ENCODE results near the gene SYT17. TPM values are rescaled to one million over a fixed set of nuclear protein-coding genes. Genes with fewer than 3 reads are reported as not detected.

Gene SYT17
- total and polyA plus RNA-seq, 10 of the 15 experiments (the other 5 are each of a cell fraction or from before 2014, with no cell fraction given) = 3.7 to 12.3 (median 5.0) TPM

GRCh38 chr16:19299565-19299964, 131.5 kb downstream of the SYT17 start:
- DNase-seq (ENCODE audit: low read depth, low spot score) (no peak), ATAC-seq (no peak), FAIRE-seq (no peak)
- POLR2A ChIA-PET = no interaction called here
- RAD21 ChIA-PET (ENCODE audit: unreplicated experiment) = interaction anchor here (0.5 to 1.8 kb wide), 3 partner anchors 57 to 321 kb away, joined by 3 to 6 read pairs (median 3); no protein-coding TSS in a partner anchor
- H4K20me1 ChIP-seq (ENCODE audit: control insufficient read depth, insufficient read depth) = no peaks in the 10 kb centered on the region
- H3K4me2 ChIP-seq (ENCODE audit: control insufficient read depth, insufficient read depth) = no peak overlapping the region
- no peaks in the 10 kb centered on the region for H3K36me3 ChIP-seq (ENCODE audit: control insufficient read depth in 2 of 2, insufficient read depth in 2 of 2, low read length in 1 of 2)
- no peak overlapping the region for H3K27ac ChIP-seq (ENCODE audit: control insufficient read depth, insufficient read depth)
- no peaks in the 10 kb centered on the region for H3K79me2 ChIP-seq (ENCODE audit: control insufficient read depth, insufficient read depth, low read length)
- CTCF ChIA-PET = interaction anchor here (0.8 to 1.6 kb wide), 2 partner anchors 10 to 51 kb away, joined by 3 to 5 read pairs; no protein-coding TSS in a partner anchor
- intact Hi-C loops (cut with micrococcal nuclease; ENCODE audit: unreplicated experiment) (no loop called here), in situ Hi-C loops (cut with MboI) (no loop called here)
- no peak for TF ChIP-seq ZSCAN29 (IDR thresholded peaks at IDR 0.05)
- no peak for TF ChIP-seq NFIC (IDR thresholded peaks at IDR 0.05; ENCODE audit: low read depth, low read length)
- no peak for TF ChIP-seq CBFB (IDR thresholded peaks at IDR 0.05; ENCODE audit: low read depth)
- no peak overlapping the region for H3K4me3 ChIP-seq
- WGBS (ENCODE audit: insufficient coverage, insufficient replicate concordance, low lambda C conversion rate, missing lambda C conversion rate) = 24% methylated on average over 2 of the region's 2 CpGs
- H2AFZ ChIP-seq (ENCODE audit: control insufficient read depth, low read depth, low read length) = no peak overlapping the region
- BruUV-seq (replicated peaks) = no TSS peak
- SMC1A ChIA-PET (ENCODE audit: uncharacterized antibody, unreplicated experiment) = interaction anchor here (0.6 to 1.5 kb wide), 2 partner anchors 96 to 120 kb away, joined by 3 to 4 read pairs; no protein-coding TSS in a partner anchor
- no peak overlapping the region for H3K9ac ChIP-seq (ENCODE audit: control insufficient read depth, insufficient read depth, low read length)
- no peaks in the 10 kb centered on the region; the same call in 2 of the 3 replicates for H3K9me3 ChIP-seq (replicated peaks; ENCODE audit: control insufficient read depth, insufficient read depth, low read length)
- H3K4me1 ChIP-seq (ENCODE audit: control insufficient read depth, insufficient read depth, low read length) = peaks cover 10% of the 10 kb centered on the region
- H3K27me3 ChIP-seq (replicated peaks in 1 of 2; ENCODE audit: control insufficient read depth in 2 of 2, insufficient read depth in 2 of 2, low read length in 1 of 2) = no peaks in the 10 kb centered on the region

- Histone ChIP-seq H3K4me2 (ENCODE audit: control insufficient read depth, insufficient read depth) (no peak overlapping the region), H3K9ac (ENCODE audit: control insufficient read depth, insufficient read depth, low read length) (no peak overlapping the region), H3K4me1 (ENCODE audit: control insufficient read depth, insufficient read depth, low read length) (no peaks in the 10 kb centered on the region), H4K20me1 (ENCODE audit: control insufficient read depth, insufficient read depth) (no peaks in the 10 kb centered on the region), H3K9me3 (replicated peaks; ENCODE audit: control insufficient read depth, insufficient read depth, low read length) (no peaks in the 10 kb centered on the region), H2AFZ (ENCODE audit: control insufficient read depth, low read depth, low read length) (no peak overlapping the region), H3K4me3 (no peak overlapping the region), H3K27me3 (replicated peaks in 1 of 2; ENCODE audit: control insufficient read depth in 2 of 2, insufficient read depth in 2 of 2, low read length in 1 of 2) (no peaks in the 10 kb centered on the region), H3K79me2 (ENCODE audit: control insufficient read depth, insufficient read depth, low read length) (no peaks in the 10 kb centered on the region), H3K36me3 (ENCODE audit: control insufficient read depth in 2 of 2, insufficient read depth in 2 of 2, low read length in 1 of 2) (no peaks in the 10 kb centered on the region), H3K27ac (ENCODE audit: control insufficient read depth, insufficient read depth) (no peak overlapping the region)
- WGBS (ENCODE audit: insufficient coverage, insufficient replicate concordance, low lambda C conversion rate, missing lambda C conversion rate) = 0% methylated on average over 1 of the region's 1 CpG
- DNase-seq (ENCODE audit: low read depth, low spot score) (no peak), ATAC-seq (no peak), FAIRE-seq (no peak)
- no peak for TF ChIP-seq RAD21 (IDR thresholded peaks at IDR 0.05; ENCODE audit: insufficient read depth, low read depth, low read length)
- no peak for TF ChIP-seq SUPT20H (IDR thresholded peaks at IDR 0.05; ENCODE audit: borderline replicate concordance, control insufficient read depth, low read depth, low read length)
- no peak for TF ChIP-seq CBX3 (IDR thresholded peaks at IDR 0.05; ENCODE audit: borderline replicate concordance, low read depth)
- TF ChIP-seq CEBPZ (IDR thresholded peaks at IDR 0.05; ENCODE audit: low read depth, low read length) = no peak
- TF ChIP-seq SRF (IDR thresholded peaks at IDR 0.05; ENCODE audit: low read depth in 2 of 2, low read length in 2 of 2) = no peak
- TF ChIP-seq RFX5 (IDR thresholded peaks at IDR 0.05; ENCODE audit: low read depth, low read length) = no peak
- TF ChIP-seq DPF2 (IDR thresholded peaks at IDR 0.05) = no peak
- TF ChIP-seq MLLT1 (IDR thresholded peaks at IDR 0.05) = no peak
- no peak for TF ChIP-seq NFYA (IDR thresholded peaks at IDR 0.05; ENCODE audit: borderline replicate concordance, low read depth, low read length)
- TF ChIP-seq NR2C2 (IDR thresholded peaks at IDR 0.05; ENCODE audit: borderline replicate concordance, control insufficient read depth, insufficient read length, low read depth) = no peak
- ChIA-PET CTCF (no interaction called here), SMC1A (ENCODE audit: uncharacterized antibody, unreplicated experiment) (no interaction called here), POLR2A (no interaction called here), RAD21 (ENCODE audit: unreplicated experiment) (no interaction called here)
- in situ Hi-C loops (cut with MboI) = no loop called here
- no TSS peak for BruUV-seq (replicated peaks)
- intact Hi-C loops (cut with micrococcal nuclease; ENCODE audit: unreplicated experiment) = no loop called here
Observed at GRCh38 chr16:19301931-19302330, 133.9 kb downstream of the SYT17 start.

Data from GM12878 (cell line).